Measurements from ENCODE around the gene AASS.

GRCh38 chr7:122094549-122094948 is 49.5 kb downstream of the AASS start:
- TF ChIP-seq, protein P1, sequence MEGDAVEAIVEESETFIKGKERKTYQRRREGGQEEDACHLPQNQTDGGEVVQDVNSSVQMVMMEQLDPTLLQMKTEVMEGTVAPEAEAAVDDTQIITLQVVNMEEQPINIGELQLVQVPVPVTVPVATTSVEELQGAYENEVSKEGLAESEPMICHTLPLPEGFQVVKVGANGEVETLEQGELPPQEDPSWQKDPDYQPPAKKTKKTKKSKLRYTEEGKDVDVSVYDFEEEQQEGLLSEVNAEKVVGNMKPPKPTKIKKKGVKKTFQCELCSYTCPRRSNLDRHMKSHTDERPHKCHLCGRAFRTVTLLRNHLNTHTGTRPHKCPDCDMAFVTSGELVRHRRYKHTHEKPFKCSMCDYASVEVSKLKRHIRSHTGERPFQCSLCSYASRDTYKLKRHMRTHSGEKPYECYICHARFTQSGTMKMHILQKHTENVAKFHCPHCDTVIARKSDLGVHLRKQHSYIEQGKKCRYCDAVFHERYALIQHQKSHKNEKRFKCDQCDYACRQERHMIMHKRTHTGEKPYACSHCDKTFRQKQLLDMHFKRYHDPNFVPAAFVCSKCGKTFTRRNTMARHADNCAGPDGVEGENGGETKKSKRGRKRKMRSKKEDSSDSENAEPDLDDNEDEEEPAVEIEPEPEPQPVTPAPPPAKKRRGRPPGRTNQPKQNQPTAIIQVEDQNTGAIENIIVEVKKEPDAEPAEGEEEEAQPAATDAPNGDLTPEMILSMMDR (IDR thresholded peaks at IDR 0.05): no peak
- no peak for TF ChIP-seq POLR2A (IDR thresholded peaks at IDR 0.05)
